SU-DHL-6 (cell line): ENCODE data around the gene KASH5.

Source experiments
- H2AFZ ChIP-seq: fragments of 200-600 bp; sonication (generic); 2 replicates; pipeline ENCODE4 v1.6.1; 2014; ENCODE audit warnings: low read depth, mild to moderate bottlenecking, moderate library complexity, mixed read lengths, antibody characterized with exemption, low read length; ENCODE audit not compliant: severe bottlenecking
- H3F3A ChIP-seq: fragments of 200-600 bp; shearing (Covaris generic); 2 replicates; pipeline ENCODE4 v1.6.0; 2016; ENCODE audit warnings: antibody characterized with exemption, mild to moderate bottlenecking; ENCODE audit not compliant: insufficient read depth
- H3K27ac ChIP-seq: fragments of 200-600 bp; sonication (generic); 2 replicates; pipeline ENCODE4 v1.5.1; 2016; ENCODE audit warnings: low read depth, mild to moderate bottlenecking, low read length, moderate library complexity, mixed read lengths
- H3K27me3 ChIP-seq: fragments of 200-600 bp; sonication (generic), shearing (Covaris generic); 2 replicates; pipeline ENCODE4 v1.6.0; 2014; ENCODE audit warnings: mild to moderate bottlenecking, low read length
- H3K36me3 ChIP-seq: fragments of 200-600 bp; sonication (generic); 2 replicates; pipeline ENCODE4 v1.6.1; 2014; ENCODE audit warnings: mild to moderate bottlenecking, low read length, mixed read lengths
- H3K4me2 ChIP-seq: fragments of 300-600, 200-600 bp; shearing (Covaris generic), sonication (generic); 2 replicates; pipeline ENCODE4 v1.6.0; 2014; ENCODE audit warnings: low read length, low read depth, mild to moderate bottlenecking; ENCODE audit not compliant: poor library complexity, severe bottlenecking
- H3K4me3 ChIP-seq: fragments of 200-600 bp; sonication (generic); 2 replicates; pipeline ENCODE4 v1.5.1; 2014; ENCODE audit warnings: antibody characterized with exemption, low read length, mild to moderate bottlenecking, mixed read lengths; ENCODE audit not compliant: insufficient read depth, poor library complexity, severe bottlenecking
- H3K79me2 ChIP-seq: fragments of 200-600 bp; sonication (generic); 2 replicates; pipeline ENCODE4 v1.6.1; 2014; ENCODE audit warnings: mild to moderate bottlenecking, low read length, moderate library complexity; ENCODE audit not compliant: insufficient read depth
- H3K9ac ChIP-seq: fragments of 200-600 bp; sonication (generic); 2 replicates; pipeline ENCODE4 v1.7.0; 2014; ENCODE audit warnings: mild to moderate bottlenecking, low read length
- H3K9me2 ChIP-seq: fragments of 200-600 bp; sonication (generic); replicated peaks from 2 replicates; pipeline ENCODE4 v1.6.1; 2014; ENCODE audit warnings: low read length; ENCODE audit not compliant: insufficient read depth
- H3K9me3 ChIP-seq: fragments of 200-600 bp; sonication (generic); 2 replicates; pipeline ENCODE4 v1.6.1; 2014; ENCODE audit warnings: low read length, mixed read lengths; ENCODE audit not compliant: insufficient read depth
- H4K20me1 ChIP-seq: fragments of 200-600 bp; sonication (generic); 2 replicates; pipeline ENCODE4 v1.6.1; 2014; ENCODE audit warnings: low read depth, mild to moderate bottlenecking, antibody characterized with exemption, low read length, moderate library complexity, mixed read lengths
- EZH2phosphoT487 ChIP-seq: fragments of 200-600 bp; sonication (generic), shearing (Covaris generic); conservative IDR thresholded peaks from 2 replicates; pipeline ENCODE4 v1.6.1; 2018; ENCODE audit warnings: mild to moderate bottlenecking, antibody characterized with exemption, low read length, moderate library complexity, mixed read lengths
- TF ChIP-seq, protein P1 (sequence below): fragments of 200-600 bp; sonication (generic); IDR thresholded peaks from one replicate; pipeline ENCODE4 v1.5.1; 2017; ENCODE audit warnings: antibody characterized with exemption, mild to moderate bottlenecking, low read length, moderate library complexity; ENCODE audit not compliant: insufficient read depth, poor library complexity, severe bottlenecking

KASH5 gene

GRCh38 chr19:49362929-49363267 is 25.2 kb upstream of the KASH5 start:
- Histone ChIP-seq H3K36me3 (no peaks in the 10 kb centered on the region), H2AFZ (no peak overlapping the region), H3K4me3 (no peak overlapping the region), H3K27ac (no peak overlapping the region), H3K9me3 (no peaks in the 10 kb centered on the region), H3F3A (no peaks in the 10 kb centered on the region; the same call in 1 of the 2 replicates), H4K20me1 (no peaks in the 10 kb centered on the region), H3K9ac (no peak overlapping the region), H3K9me2 (no peaks in the 10 kb centered on the region), H3K4me2 (no peak overlapping the region), H3K27me3 (no peaks in the 10 kb centered on the region), H3K79me2 (no peaks in the 10 kb centered on the region)
- TF ChIP-seq EZH2phosphoT487, result no peak
- TF ChIP-seq, protein P1, sequence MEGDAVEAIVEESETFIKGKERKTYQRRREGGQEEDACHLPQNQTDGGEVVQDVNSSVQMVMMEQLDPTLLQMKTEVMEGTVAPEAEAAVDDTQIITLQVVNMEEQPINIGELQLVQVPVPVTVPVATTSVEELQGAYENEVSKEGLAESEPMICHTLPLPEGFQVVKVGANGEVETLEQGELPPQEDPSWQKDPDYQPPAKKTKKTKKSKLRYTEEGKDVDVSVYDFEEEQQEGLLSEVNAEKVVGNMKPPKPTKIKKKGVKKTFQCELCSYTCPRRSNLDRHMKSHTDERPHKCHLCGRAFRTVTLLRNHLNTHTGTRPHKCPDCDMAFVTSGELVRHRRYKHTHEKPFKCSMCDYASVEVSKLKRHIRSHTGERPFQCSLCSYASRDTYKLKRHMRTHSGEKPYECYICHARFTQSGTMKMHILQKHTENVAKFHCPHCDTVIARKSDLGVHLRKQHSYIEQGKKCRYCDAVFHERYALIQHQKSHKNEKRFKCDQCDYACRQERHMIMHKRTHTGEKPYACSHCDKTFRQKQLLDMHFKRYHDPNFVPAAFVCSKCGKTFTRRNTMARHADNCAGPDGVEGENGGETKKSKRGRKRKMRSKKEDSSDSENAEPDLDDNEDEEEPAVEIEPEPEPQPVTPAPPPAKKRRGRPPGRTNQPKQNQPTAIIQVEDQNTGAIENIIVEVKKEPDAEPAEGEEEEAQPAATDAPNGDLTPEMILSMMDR, result no peak

DNA sequence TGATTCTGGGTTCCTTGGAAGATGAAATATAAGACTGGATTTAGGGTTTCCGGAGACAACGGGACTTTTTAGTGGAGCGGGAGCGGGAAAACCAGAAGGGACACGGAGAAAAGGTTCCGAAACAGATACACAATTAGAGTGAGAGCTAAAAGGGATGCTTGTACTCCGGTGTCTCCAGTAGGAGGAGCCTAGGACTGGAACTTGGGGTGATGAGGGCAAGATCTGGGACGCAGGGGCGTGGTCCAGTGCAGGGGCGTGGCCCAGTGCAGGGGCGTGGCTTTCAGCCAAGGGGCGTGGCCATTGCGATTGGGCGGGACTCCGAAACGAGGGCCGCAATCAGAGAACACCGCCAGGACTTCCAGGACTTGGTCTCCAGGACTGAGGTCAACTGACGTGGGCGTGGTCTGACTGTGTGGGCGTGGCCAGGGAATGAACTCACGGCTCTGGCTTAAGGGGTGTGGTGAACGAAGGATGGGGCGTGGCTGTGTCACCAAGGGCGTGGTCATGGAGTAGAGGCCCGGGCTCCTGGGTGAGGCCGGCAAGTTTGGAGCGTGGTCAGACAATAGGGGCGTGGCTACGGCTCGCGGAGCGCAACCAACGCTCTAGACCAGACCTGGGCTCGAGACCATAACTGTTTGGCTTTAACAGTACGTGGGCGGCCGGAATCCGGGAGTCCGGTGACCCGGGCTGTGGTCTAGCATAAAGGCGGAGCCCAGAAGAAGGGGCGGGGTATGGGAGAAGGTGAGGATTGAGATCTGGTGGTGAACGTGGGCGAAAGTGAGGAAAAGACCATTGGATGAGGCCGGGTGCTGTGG is 24.6 kb upstream of the KASH5 start, which contains the start of gene DKKL1:
Gene DKKL1, plus strand, starts transcription at position 610 of the 815 bp plus-strand sequence. Its CDS starts 122 bp downstream, at position 732.
- H3K9ac ChIP-seq, result no peak within 1 kb of the TSS
- no peak within 1 kb of the TSS for H3K27ac ChIP-seq
- no peak within 1 kb of the TSS for H3K4me3 ChIP-seq

DNA sequence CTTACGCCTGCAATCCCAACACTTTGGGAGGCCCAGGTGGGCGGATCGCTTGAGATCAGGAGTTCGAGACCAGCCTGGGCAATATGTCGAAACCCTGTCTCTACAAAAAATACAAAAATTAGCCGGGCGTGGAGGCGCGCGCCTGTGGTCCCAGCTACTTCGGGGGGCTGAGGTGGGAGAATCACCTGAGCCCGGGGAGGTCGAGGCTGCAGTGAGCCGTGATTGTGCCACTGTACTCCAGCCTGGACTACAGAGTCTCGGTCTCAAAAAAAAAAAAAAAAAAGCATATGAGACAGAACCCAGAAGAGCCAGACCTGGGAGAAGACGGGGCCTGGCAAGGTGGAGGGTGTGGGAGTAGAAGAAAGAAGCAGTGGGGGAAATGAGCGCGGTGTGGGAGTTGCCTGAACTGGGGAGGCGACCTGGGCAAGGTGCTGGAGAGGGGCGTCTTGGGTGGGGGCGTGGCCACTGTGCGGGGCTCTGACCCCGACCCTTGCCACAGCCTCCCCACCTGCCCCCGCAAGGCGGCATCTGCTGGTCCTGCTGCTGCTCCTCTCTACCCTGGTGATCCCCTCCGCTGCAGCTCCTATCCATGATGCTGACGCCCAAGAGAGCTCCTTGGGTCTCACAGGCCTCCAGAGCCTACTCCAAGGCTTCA is 23.8 kb upstream of the KASH5 start:
- Histone ChIP-seq H3K9me3 (peaks cover 6% of the 10 kb centered on the region), H4K20me1 (no peaks in the 10 kb centered on the region), H3K4me2 (no peak overlapping the region), H3K27me3 (no peaks in the 10 kb centered on the region; the same call in 1 of the 2 replicates), H2AFZ (no peak overlapping the region), H3K9ac (no peak overlapping the region), H3F3A (no peaks in the 10 kb centered on the region; the same call in 1 of the 2 replicates), H3K27ac (no peak overlapping the region), H3K9me2 (no peaks in the 10 kb centered on the region), H3K4me3 (no peak overlapping the region), H3K79me2 (no peaks in the 10 kb centered on the region), H3K36me3 (no peaks in the 10 kb centered on the region)
- no peak for TF ChIP-seq EZH2phosphoT487
- TF ChIP-seq, protein P1, result no peak

More for the DNA sequence above, 24.6 kb upstream of the KASH5 start, which contains the start of gene DKKL1:
- H3K36me3 ChIP-seq, result no peaks in the 10 kb centered on the region
- H3K27me3 ChIP-seq, result no peaks in the 10 kb centered on the region
- TF ChIP-seq, protein P1, result no peak
- TF ChIP-seq EZH2phosphoT487, result no peak
- H3K9me2 ChIP-seq, result no peaks in the 10 kb centered on the region
- H3K9me3 ChIP-seq, result no peaks in the 10 kb centered on the region
- H3K79me2 ChIP-seq, result no peaks in the 10 kb centered on the region
- H2AFZ ChIP-seq, result no peak within 1 kb of the TSS
- H3F3A ChIP-seq, result no peaks in the 10 kb centered on the region; the same call in 1 of the 2 replicates
- no peaks in the 10 kb centered on the region for H4K20me1 ChIP-seq
- no peak within 1 kb of the TSS for H3K4me2 ChIP-seq
